ENCODE data around the gene LAD1.

The LAD1 gene

GRCh38 chr1:201359031-201359872 is 39.9 kb downstream of the LAD1 start:
- DNase-seq (ENCODE audit: low spot score), result no peak
- TF ChIP-seq CTCF (IDR thresholded peaks at IDR 0.05; ENCODE audit: extremely low read depth, missing control alignments), result no peak

GRCh38 chr1:201358596-201358995 is 40.5 kb downstream of the LAD1 start:
- no peak for TF ChIP-seq CTCF (IDR thresholded peaks at IDR 0.05; ENCODE audit: extremely low read depth, missing control alignments)
- no peak for DNase-seq (ENCODE audit: low spot score)

GRCh38 chr1:201357636-201358348 is 41.3 kb downstream of the LAD1 start:
- DNase-seq (ENCODE audit: low spot score), result no peak
- TF ChIP-seq CTCF (IDR thresholded peaks at IDR 0.05; ENCODE audit: extremely low read depth, missing control alignments), result no peak

- no peak for TF ChIP-seq CTCF (IDR thresholded peaks at IDR 0.05; ENCODE audit: extremely low read depth, missing control alignments)
- no peak for DNase-seq (ENCODE audit: low spot score)
Observed at GRCh38 chr1:201357211-201357610, 41.9 kb downstream of the LAD1 start.

- no peak for DNase-seq (ENCODE audit: low spot score)
- no peak for TF ChIP-seq CTCF (IDR thresholded peaks at IDR 0.05; ENCODE audit: extremely low read depth, missing control alignments)
Observed at GRCh38 chr1:201356701-201357100, 42.4 kb downstream of the LAD1 start.

- no peak for DNase-seq (ENCODE audit: low spot score)
- TF ChIP-seq CTCF (IDR thresholded peaks at IDR 0.05; ENCODE audit: extremely low read depth, missing control alignments), result no peak
Observed at GRCh38 chr1:201356236-201356635, 42.9 kb downstream of the LAD1 start.

- no peak for TF ChIP-seq CTCF (IDR thresholded peaks at IDR 0.05; ENCODE audit: extremely low read depth, missing control alignments)
Observed at GRCh38 chr1:201355471-201355870, 43.7 kb downstream of the LAD1 start.

More at GRCh38 chr1:201355471-201355870, 43.7 kb downstream of the LAD1 start:
- no peak for DNase-seq (ENCODE audit: low spot score)

Data from GM20000 (cell line).